Stimulated activated CD4-positive, alpha-beta T cell treated with anti-CD3 and anti-CD28 coated beads, Interleukin-2, amount 100 ng/mL, for 48 hours (primary cell): ENCODE data around the gene SOX9.
"Not testable (repeated sequence)": the region's sequence is repeated elsewhere in the genome, so short reads cannot be mapped to it uniquely, and the experiment has no call there.

Source experiments
- DNase-seq, 2 donors: peaks; one replicate each; pipeline ENCODE4 v3.0.0-alpha.2; 2020

SOX9 gene

GRCh38 chr17:72111336-72111923 is 9.4 kb upstream of the SOX9 start:
- DNase-seq = no peak

GRCh38 chr17:72111926-72112325 is 8.9 kb upstream of the SOX9 start:
- DNase-seq = not testable (repeated sequence)

GRCh38 chr17:72113751-72114150 is 7.1 kb upstream of the SOX9 start:
- no peak for DNase-seq

- no peak for DNase-seq
Observed at GRCh38 chr17:72115781-72116525, 4.9 kb upstream of the SOX9 start.

- no peak for DNase-seq
Observed at GRCh38 chr17:72116661-72117521, 3.9 kb upstream of the SOX9 start.

GRCh38 chr17:72117535-72118334 is 3.1 kb upstream of the SOX9 start:
- no peak for DNase-seq

- peak; percentile 24 to 34 for DNase-seq
Observed at GRCh38 chr17:72118335-72119076, 2.3 kb upstream of the SOX9 start.

- DNase-seq = no peak
Observed at GRCh38 chr17:72119077-72119872, 1.5 kb upstream of the SOX9 start.

GRCh38 chr17:72119873-72120641 is 763 bp upstream of the SOX9 start:
- DNase-seq = no peak

GRCh38 chr17:72121164-72122009 is 567 bp downstream of the SOX9 start:
- no peak for DNase-seq

- no peak for DNase-seq
Observed at GRCh38 chr17:72122010-72122764, 1.4 kb downstream of the SOX9 start.

GRCh38 chr17:72122765-72123529 is 2.1 kb downstream of the SOX9 start:
- no peak for DNase-seq

- no peak for DNase-seq
Observed at GRCh38 chr17:72123530-72124437, 3.0 kb downstream of the SOX9 start.

GRCh38 chr17:72124438-72124775 is 3.6 kb downstream of the SOX9 start:
- DNase-seq = no peak

GRCh38 chr17:72125226-72125651 is 4.4 kb downstream of the SOX9 start:
- DNase-seq = no peak

GRCh38 chr17:72125742-72126141 is 4.9 kb downstream of the SOX9 start:
- no peak for DNase-seq
